Cerebellar nuclear complex (tissue), 1 donor: Measurements from ENCODE around the gene TMEM117.
"Not testable (repeated sequence)": the region's sequence is repeated elsewhere in the genome, so short reads cannot be mapped to it uniquely, and the experiment has no call there.

Source experiments
- DNase-seq, 2 experiments: peaks; one replicate each; lab custom pipeline; 2025; lab: John Stamatoyannopoulos, UW

The TMEM117 gene

GRCh38 chr12:43841253-43841652 lies 5.4 kb downstream of the TMEM117 start:
- DNase-seq = no peak

GRCh38 chr12:43842259-43842658 lies 6.4 kb downstream of the TMEM117 start:
- DNase-seq = no peak

GRCh38 chr12:43847425-43848225 lies 11.7 kb downstream of the TMEM117 start:
- DNase-seq = not testable (repeated sequence)

- DNase-seq = no peak
These were observed 12.3 kb downstream of the TMEM117 start for GRCh38 chr12:43848226-43848507.

- no peak for DNase-seq
These were observed 12.9 kb downstream of the TMEM117 start for GRCh38 chr12:43848786-43849185.

GRCh38 chr12:43852744-43853143 lies 16.9 kb downstream of the TMEM117 start:
- no peak for DNase-seq

GRCh38 chr12:43856972-43857371 lies 21.1 kb downstream of the TMEM117 start:
- no peak for DNase-seq

- DNase-seq = no peak
These were observed 22.2 kb downstream of the TMEM117 start for GRCh38 chr12:43858096-43858495.

GRCh38 chr12:43858991-43859390 lies 23.1 kb downstream of the TMEM117 start:
- no peak for DNase-seq

GRCh38 chr12:43861015-43861839 lies 25.3 kb downstream of the TMEM117 start:
- no peak for DNase-seq

- no peak for DNase-seq
These were observed 25.9 kb downstream of the TMEM117 start for GRCh38 chr12:43861840-43862150.

- no peak for DNase-seq
These were observed 28.0 kb downstream of the TMEM117 start for GRCh38 chr12:43863770-43864366.

- DNase-seq = not testable (repeated sequence)
These were observed 28.7 kb downstream of the TMEM117 start for GRCh38 chr12:43864557-43864956.

- DNase-seq = no peak
These were observed 33.3 kb downstream of the TMEM117 start for GRCh38 chr12:43869184-43869583.

GRCh38 chr12:43869765-43870164 lies 33.9 kb downstream of the TMEM117 start:
- DNase-seq = not testable (repeated sequence)

- DNase-seq = not testable (repeated sequence)
These were observed 35.4 kb downstream of the TMEM117 start for GRCh38 chr12:43871258-43871657.

GRCh38 chr12:43872396-43872795 lies 36.5 kb downstream of the TMEM117 start:
- no peak for DNase-seq

GRCh38 chr12:43878050-43878449 lies 42.2 kb downstream of the TMEM117 start:
- DNase-seq = no peak

- DNase-seq = no peak
These were observed 44.7 kb downstream of the TMEM117 start for GRCh38 chr12:43880547-43880946.

- no peak for DNase-seq
These were observed 46.8 kb downstream of the TMEM117 start for GRCh38 chr12:43882578-43883178.

- no peak for DNase-seq
These were observed 47.4 kb downstream of the TMEM117 start for GRCh38 chr12:43883311-43883710.

GRCh38 chr12:43883748-43884147 lies 47.9 kb downstream of the TMEM117 start:
- DNase-seq = no peak
